ENCODE results near the gene ABCA7.

The ABCA7 gene

DNA sequence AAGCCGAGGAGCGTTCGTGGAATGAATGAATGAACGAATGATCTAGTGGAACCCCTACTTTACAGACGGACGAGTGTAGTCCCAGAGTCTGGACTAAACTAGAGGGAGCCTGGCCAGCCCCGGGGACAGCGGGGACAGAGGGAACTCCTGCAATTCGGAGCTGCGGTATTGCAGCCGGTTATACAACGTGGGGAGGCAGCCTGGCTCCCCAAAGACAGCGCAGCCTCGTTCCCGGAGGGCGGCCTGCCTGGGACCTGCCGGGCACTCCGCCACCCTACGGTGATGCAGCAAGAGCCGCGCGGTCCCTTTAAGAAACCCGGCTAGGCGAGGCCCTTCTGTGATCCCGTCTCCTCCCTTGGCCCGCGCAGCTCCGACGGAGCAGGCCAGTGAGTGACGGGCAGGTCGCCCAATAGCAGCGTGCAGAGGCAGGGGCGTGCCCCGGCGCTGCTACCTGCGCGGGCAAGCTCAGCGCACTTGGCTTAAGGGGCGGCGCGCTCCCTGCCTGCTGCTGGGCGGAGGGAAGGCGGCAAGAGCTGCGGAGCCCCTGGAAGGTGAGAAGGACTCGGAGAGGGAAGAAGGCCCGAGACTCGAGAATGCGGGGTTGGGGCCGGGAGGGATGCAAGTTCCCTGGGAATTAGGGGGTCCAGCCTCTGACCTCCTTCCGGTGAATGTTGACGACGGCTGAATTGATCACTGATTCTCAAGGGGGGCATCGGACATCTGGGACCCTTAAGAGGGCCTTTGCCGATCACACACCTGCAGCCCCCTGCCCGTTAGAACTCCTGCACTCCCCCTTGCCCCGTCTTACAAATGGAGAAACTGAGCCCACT is at the start of gene ABCA7:
Gene ABCA7, plus strand, starts transcription at position 462 of the 830 bp plus-strand sequence. CDS start 1,255 bp downstream, outside the sequence.
- DNase-seq, result peak; percentile 64 to 93

GRCh38 chr19:990119-990571 is 49.8 kb upstream of the ABCA7 start:
- no peak for DNase-seq

- no peak for DNase-seq
Observed at GRCh38 chr19:990746-991145, 49.2 kb upstream of the ABCA7 start.

GRCh38 chr19:991174-991931 is 48.6 kb upstream of the ABCA7 start:
- no peak for DNase-seq

- no peak for DNase-seq
Observed at GRCh38 chr19:991932-992669, 47.8 kb upstream of the ABCA7 start.

- no peak for DNase-seq
Observed at GRCh38 chr19:992670-993055, 47.2 kb upstream of the ABCA7 start.

- no peak for DNase-seq
Observed at GRCh38 chr19:993361-993830, 46.5 kb upstream of the ABCA7 start.

DNA sequence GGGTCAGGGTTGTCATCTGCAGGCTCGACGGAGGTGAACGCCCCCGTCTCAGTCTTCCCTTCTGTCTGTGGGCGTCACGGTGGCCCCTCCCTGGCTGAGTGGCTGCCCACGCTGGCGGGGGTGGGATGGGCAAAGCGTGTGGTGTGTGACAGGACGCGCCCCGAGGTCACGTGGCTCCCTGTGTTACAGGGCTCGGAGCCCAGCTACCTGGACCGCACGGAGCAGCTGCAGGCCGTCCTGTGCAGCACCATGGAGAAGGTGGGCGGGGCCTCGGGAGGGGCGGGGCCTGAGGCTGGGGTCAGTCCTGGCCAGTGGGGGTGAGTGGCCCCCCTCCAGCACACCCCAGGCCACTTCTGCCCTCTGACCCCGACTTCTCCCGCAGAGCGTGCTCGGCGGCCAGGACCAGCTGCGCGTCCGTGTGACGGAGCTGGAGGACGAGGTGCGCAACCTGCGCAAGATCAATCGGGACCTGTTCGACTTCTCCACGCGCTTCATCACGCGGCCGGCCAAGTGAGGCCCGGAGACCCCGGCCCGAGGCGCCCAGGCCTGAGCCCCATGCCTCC is 46.0 kb upstream of the ABCA7 start:
- DNase-seq, result no peak

DNA sequence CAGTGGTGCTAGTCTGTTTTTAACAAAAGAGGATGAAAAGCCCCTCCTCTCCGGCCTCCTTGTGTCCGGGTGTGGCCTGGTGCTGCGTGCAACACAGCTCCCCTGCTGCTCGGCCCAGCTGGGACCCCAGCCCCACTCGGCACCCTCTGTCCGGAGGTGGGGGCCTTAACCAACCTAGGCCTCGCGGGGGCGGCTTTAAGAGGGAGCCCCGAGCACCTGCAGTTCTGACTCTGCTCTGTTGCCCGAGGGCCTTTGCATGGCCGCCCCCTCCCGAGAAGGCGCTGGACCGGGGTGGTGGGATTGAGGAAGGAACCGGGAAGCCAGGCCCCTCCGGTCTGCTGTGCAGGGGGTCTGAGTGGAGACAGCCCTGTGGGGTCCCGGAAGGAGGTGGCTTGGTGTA is 45.4 kb upstream of the ABCA7 start:
- DNase-seq, result no peak

GRCh38 chr19:995051-995827 is 44.7 kb upstream of the ABCA7 start:
- DNase-seq, result no peak

DNA sequence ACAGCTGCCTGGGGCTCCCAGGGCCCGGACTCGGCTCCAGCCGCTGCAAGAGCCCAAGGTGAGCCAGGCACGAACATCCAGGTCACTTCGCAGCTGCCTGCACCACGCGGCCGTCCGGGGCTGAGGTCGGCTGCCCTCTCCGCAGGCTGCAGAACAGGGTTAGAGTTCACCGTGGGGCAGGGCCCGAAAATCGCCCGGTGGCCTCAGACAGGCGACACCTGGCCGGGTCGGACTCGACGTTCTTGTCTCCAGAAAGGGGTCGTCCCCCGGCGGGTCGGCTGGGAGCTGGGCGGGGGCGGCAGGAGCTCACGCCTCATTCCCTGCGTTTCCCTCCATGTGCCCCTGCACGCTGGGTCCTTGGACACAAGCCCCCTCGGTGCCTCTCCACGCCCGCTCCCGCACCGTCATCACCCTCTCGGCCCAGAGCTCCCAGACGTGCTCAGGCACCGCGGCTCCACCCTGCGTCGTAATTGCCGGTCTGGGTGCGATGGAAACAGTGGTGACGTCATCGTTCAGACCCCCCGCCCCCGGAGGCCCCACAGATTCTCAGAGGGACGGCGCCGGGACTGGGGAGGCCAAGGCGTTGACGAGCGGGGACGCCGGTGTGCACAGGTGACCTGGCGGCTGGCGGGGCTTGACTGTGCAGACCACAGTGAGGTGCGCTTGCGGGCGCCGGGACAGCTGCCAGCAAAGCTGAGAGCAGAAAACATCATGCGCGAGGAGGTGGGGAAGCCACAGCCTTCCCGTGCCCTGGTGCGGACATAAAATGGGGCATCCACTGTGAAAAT is 43.7 kb upstream of the ABCA7 start:
- DNase-seq, result no peak

DNA sequence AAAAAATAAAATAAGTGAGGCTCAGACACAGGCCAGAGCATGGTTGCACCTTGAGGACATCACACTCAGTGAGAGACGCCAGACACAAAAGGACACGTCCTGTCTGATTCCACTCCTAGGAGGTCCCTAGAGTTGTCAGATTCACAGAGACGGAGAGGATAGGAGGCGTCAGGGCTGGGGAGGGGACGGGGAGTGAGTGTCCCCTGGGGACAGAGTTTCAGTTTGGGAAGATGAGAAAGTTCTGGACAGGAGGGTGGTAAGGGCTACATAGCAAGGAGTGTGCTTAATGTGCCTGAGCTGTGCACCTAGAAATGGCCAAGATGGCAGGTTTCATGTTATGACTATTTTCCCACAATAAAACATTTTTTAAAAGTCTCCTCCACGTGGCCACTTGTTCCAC is 41.8 kb upstream of the ABCA7 start:
- DNase-seq, result no peak

DNA sequence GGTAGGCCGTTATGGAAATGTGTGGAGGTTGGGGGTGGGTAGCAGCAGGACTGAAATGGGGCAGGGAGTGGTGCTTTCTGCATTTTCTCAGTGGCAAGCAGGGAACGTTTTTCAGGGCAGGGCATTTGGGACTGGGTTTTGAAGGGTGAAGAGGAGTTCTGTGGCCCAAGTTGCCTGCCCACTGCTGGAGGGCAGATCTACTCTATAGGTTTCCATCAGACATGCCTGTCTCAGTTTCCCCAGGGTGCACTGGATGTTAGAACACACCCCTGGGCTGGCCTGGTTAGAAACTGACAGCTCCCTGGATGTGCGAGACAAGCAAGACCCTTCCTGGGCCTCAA is 40.6 kb upstream of the ABCA7 start:
- no peak for DNase-seq

DNA sequence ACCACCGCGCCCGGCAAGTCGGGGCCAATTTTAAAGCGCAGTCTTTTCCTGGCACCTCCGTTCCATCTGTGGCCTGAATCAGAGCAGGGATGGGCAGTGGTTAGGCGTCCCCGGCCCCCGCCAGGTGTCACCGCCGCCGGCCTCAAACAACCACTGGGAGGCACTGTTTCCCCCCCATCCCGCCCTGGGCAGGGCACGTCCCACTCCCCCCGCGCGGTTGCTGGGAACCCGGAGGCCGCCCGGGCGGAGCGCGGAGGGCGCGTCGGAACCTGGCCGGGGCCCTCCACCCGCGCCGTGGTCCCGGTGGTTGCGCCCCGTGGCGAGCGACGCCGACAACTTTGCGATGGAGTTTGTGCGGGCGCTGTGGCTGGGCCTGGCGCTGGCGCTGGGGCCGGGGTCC is 39.8 kb upstream of the ABCA7 start, which contains the start of gene GRIN3B:
Gene GRIN3B, plus strand, starts transcription at position 325 of the 400 bp plus-strand sequence. Its CDS starts 19 bp downstream, at position 344.
- DNase-seq, result no peak

DNA sequence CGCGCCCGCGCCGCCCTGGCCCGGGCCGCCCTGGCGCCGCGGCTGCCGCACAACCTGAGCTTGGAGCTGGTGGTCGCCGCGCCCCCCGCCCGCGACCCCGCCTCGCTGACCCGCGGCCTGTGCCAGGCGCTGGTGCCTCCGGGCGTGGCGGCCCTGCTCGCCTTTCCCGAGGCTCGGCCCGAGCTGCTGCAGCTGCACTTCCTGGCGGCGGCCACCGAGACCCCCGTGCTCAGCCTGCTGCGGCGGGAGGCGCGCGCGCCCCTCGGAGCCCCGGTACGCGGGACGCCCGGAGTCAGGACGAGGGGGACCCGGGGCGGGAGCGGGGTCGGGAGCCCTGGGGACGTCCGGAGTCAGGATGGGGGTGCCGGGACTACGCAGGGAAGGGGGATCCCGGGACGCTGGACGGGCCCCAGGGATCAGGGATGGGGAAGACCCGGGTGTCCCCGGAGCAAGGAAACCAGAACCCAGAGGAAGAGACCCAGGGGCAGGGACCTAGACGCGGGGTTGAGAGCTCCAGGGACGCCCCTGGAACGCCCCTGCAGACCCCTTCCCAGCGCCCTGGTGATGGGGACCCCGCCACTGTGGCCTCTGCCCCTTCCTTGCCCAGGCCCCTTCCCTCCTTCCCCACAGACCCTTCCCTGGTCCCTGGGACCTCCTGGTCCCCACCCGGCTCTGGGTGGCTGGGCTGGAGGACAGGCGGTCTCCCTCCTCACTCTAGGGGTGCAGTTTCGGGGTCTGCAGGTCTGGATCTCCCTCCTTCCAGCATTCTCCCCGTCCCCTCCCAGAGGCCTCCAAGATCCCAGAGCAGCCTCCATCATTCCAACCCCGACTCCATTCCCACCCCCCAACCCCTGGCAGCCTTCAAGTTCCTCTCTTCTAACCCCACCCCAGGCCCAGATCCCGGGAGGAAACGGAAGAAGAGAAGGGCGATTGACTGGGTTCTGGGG is 39.0 kb upstream of the ABCA7 start:
- no peak for DNase-seq

- no peak for DNase-seq
Observed at GRCh38 chr19:1001538-1002166, 38.3 kb upstream of the ABCA7 start.

DNA sequence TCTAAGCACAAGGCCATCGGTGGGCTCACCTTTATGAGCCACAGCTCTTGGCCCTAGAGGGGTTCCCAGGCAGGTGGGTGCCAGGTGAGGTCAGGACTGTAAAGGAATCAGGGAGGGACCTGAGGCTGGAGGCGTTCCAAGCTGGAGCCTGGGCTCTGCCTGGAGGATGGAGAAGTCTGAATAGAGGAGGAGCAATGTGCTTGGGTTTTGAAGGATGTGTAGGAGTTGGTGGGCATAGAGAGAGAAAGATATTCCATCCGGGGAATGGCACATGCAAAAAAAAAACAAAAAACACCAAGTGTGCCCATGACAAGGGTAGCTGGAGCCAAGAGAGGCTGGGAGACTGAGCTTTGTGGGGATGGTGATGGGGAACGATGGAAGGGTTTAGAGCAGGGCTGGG is 37.3 kb upstream of the ABCA7 start:
- no peak for DNase-seq

DNA sequence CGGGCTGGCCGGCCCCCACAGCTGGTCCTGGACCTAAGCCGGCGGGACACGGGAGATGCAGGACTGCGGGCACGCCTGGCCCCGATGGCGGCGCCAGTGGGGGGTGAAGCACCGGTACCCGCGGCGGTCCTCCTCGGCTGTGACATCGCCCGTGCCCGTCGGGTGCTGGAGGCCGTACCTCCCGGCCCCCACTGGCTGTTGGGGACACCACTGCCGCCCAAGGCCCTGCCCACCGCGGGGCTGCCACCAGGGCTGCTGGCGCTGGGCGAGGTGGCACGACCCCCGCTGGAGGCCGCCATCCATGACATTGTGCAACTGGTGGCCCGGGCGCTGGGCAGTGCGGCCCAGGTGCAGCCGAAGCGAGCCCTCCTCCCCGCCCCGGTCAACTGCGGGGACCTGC is 36.6 kb upstream of the ABCA7 start:
- no peak for DNase-seq

DNA sequence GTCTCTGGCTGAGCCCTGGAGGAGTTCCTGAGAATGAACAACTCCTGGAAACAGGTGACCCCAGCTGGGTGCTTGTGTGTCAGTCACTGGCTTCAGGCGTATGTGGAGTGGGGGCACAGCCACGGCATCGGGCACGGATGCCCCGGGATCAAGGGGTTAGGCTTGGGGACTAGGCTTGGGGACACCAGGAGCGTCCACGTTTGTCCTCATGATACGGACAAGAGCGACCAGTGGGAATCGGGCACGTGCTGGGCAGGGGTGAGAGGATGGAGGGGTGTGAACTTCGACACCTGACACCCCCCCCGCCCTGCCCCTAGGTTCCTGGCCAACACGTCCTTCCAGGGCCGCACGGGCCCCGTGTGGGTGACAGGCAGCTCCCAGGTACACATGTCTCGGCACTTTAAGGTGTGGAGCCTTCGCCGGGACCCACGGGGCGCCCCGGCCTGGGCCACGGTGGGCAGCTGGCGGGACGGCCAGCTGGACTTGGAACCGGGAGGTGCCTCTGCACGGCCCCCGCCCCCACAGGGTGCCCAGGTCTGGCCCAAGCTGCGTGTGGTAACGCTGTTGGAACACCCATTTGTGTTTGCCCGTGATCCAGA is 35.6 kb upstream of the ABCA7 start:
- no peak for DNase-seq
